Measurements from ENCODE around the gene TCEANC2.

- TF ChIP-seq EZH2 (IDR thresholded peaks at IDR 0.05; ENCODE audit: low read length, missing control alignments) (no peak), CTCF (conservative IDR thresholded peaks at IDR 0.05 in 1 of 2, IDR thresholded peaks at IDR 0.05 in 1 of 2; ENCODE audit: low read depth in 1 of 2, low read length in 2 of 2) (no peak)
These were observed 82.2 kb downstream of the TCEANC2 start for GRCh38 chr1:54135436-54136120.

All from fibroblast of lung (primary cell).